Stimulated activated naive CD4-positive, alpha-beta T cell treated with Interleukin-2 at 50 U/mL for 16 hours (primary cell): ENCODE data around the gene KIRREL3.

Source experiments
- DNase-seq: peaks from one replicate; lab custom pipeline; 2025; lab: John Stamatoyannopoulos, UW

KIRREL3 gene

GRCh38 chr11:126573325-126573978, 427.1 kb downstream of the KIRREL3 start:
- no peak for DNase-seq

- DNase-seq: no peak
These were observed 430.1 kb downstream of the KIRREL3 start for GRCh38 chr11:126570489-126570888.

GRCh38 chr11:126567419-126567818, 433.2 kb downstream of the KIRREL3 start:
- no peak for DNase-seq

GRCh38 chr11:126564566-126564965, 436.0 kb downstream of the KIRREL3 start:
- DNase-seq: no peak

GRCh38 chr11:126561327-126561893, 439.2 kb downstream of the KIRREL3 start:
- no peak for DNase-seq

- DNase-seq: no peak
These were observed 440.3 kb downstream of the KIRREL3 start for GRCh38 chr11:126560221-126560620.

- no peak for DNase-seq
These were observed 451.7 kb downstream of the KIRREL3 start for GRCh38 chr11:126548581-126549550.

GRCh38 chr11:126547691-126548090, 452.9 kb downstream of the KIRREL3 start:
- DNase-seq: no peak

GRCh38 chr11:126547161-126547560, 453.4 kb downstream of the KIRREL3 start:
- DNase-seq: no peak

GRCh38 chr11:126546694-126547093, 453.9 kb downstream of the KIRREL3 start:
- no peak for DNase-seq

- no peak for DNase-seq
These were observed 454.4 kb downstream of the KIRREL3 start for GRCh38 chr11:126546191-126546590.

GRCh38 chr11:126545057-126545555, 455.5 kb downstream of the KIRREL3 start:
- no peak for DNase-seq

GRCh38 chr11:126544108-126545056, 456.2 kb downstream of the KIRREL3 start:
- DNase-seq: no peak

GRCh38 chr11:126543691-126544090, 456.9 kb downstream of the KIRREL3 start:
- no peak for DNase-seq

- DNase-seq: no peak
These were observed 458.1 kb downstream of the KIRREL3 start for GRCh38 chr11:126542334-126543015.

- DNase-seq: no peak
These were observed 462.5 kb downstream of the KIRREL3 start for GRCh38 chr11:126538071-126538470.

GRCh38 chr11:126537492-126537891, 463.1 kb downstream of the KIRREL3 start:
- DNase-seq: no peak

GRCh38 chr11:126534141-126534805, 466.3 kb downstream of the KIRREL3 start:
- no peak for DNase-seq

- no peak for DNase-seq
These were observed 467.0 kb downstream of the KIRREL3 start for GRCh38 chr11:126533560-126533959.

- no peak for DNase-seq
These were observed 470.2 kb downstream of the KIRREL3 start for GRCh38 chr11:126530416-126530815.
